Endothelial cell of umbilical vein (primary cell): ENCODE measurements around the gene CLASRP. TPM values are rescaled to one million over a fixed set of nuclear protein-coding genes. Genes with fewer than 3 reads are reported as not detected.
"Not testable (repeated sequence)": the region's sequence is repeated elsewhere in the genome, so short reads cannot be mapped to it uniquely, and the experiment has no call there.

Source experiments
- BruUV-seq: library from RNA; stranded (reverse); fragments of 400-500 nt; replicated peaks from 2 replicates; lab custom pipeline; 2021; lab: Mats Ljungman, UMichigan
- CTCF ChIA-PET: fragments of 300-600, 350-600 bp; sonication (Branson Sonifier 250); formaldehyde crosslinking; loops from one replicate; lab custom pipeline; 2021; ENCODE audit warnings: antibody characterized with exemption, inconsistent platforms; lab: Charles Lee
- POLR2A ChIA-PET: fragments of 300-600, 350-600 bp; sonication (Branson Sonifier 250); formaldehyde crosslinking; loops from one replicate; lab custom pipeline; 2021; ENCODE audit warnings: antibody characterized with exemption, inconsistent platforms; lab: Charles Lee
- DNase-seq: peaks from one replicate; pipeline ENCODE4 v3.0.0-alpha.2; 2011; ENCODE audit warnings: low read depth, low spot score
- FAIRE-seq: peaks from 2 replicates; lab custom pipeline; 2011; peaks lifted over from hg19 to GRCh38; lab: Jason Lieb, UNC
- H2AFZ ChIP-seq: 2 replicates; pipeline ENCODE4 v1.6.0; 2012; ENCODE audit warnings: low read depth, low read length, control low read depth, inconsistent platforms
- H3K27ac ChIP-seq: 2 replicates; pipeline ENCODE4 v1.5.1; 2011; ENCODE audit warnings: low read depth, mild to moderate bottlenecking, control low read depth, low read length, moderate library complexity; ENCODE audit not compliant: insufficient read depth
- H3K27me3 ChIP-seq, 2 experiments: 2 replicates each; pipeline versions ENCODE4 v1.6.0 to v1.6.1; 2011; ENCODE audit warnings: low read length in 2 of 2, mixed read lengths in 1 of 2; ENCODE audit not compliant: control insufficient read depth in 2 of 2, insufficient read depth in 2 of 2
- H3K36me3 ChIP-seq, 2 experiments: 2 replicates in 1 of 2; 3 replicates in 1 of 2; pipeline ENCODE4 v1.5.1; 2011; ENCODE audit warnings: low read length in 2 of 2, mild to moderate bottlenecking in 1 of 2, moderate library complexity in 1 of 2; ENCODE audit not compliant: control insufficient read depth in 2 of 2, insufficient read depth in 2 of 2; ENCODE audit errors: extremely low read depth in 1 of 2
- H3K4me1 ChIP-seq: 3 replicates; pipeline ENCODE4 v1.5.1; 2011; ENCODE audit warnings: mild to moderate bottlenecking, low read length; ENCODE audit not compliant: control insufficient read depth, insufficient read depth; ENCODE audit errors: extremely low read depth
- H3K4me2 ChIP-seq: 2 replicates; pipeline ENCODE4 v1.6.1; 2011; ENCODE audit warnings: low read length, control low read depth, mixed read lengths; ENCODE audit not compliant: insufficient read depth
- H3K4me3 ChIP-seq, 3 experiments: fragments of 200-600 bp in 1 of 3; sonication (generic), shearing (Covaris generic) in 1 of 3; replicated peaks in 1 of 3; 2 replicates each; pipeline ENCODE4 v1.5.1; 2011 to 2016; ENCODE audit warnings: control low read depth in 3 of 3, low read length in 3 of 3, mild to moderate bottlenecking in 2 of 3, inconsistent platforms in 1 of 3, low read depth in 1 of 3, moderate library complexity in 1 of 3; ENCODE audit not compliant: insufficient read depth in 1 of 3
- H3K79me2 ChIP-seq: 2 replicates; pipeline ENCODE4 v1.6.0; 2012; ENCODE audit warnings: low read length, inconsistent platforms; ENCODE audit not compliant: control insufficient read depth, insufficient read depth
- H3K9ac ChIP-seq: replicated peaks from 2 replicates; pipeline ENCODE3; 2011; ENCODE audit warnings: low read length, control low read depth; ENCODE audit not compliant: insufficient read depth; ENCODE audit errors: extremely low read depth
- H3K9me1 ChIP-seq: replicated peaks from 3 replicates; pipeline ENCODE4 v1.6.0; 2011; ENCODE audit warnings: mild to moderate bottlenecking, low read length; ENCODE audit not compliant: control insufficient read depth, insufficient read depth; ENCODE audit errors: extremely low read depth
- H3K9me3 ChIP-seq: replicated peaks from 2 replicates; pipeline ENCODE4 v1.5.1; 2012; ENCODE audit warnings: low read length, inconsistent platforms; ENCODE audit not compliant: control insufficient read depth, insufficient read depth
- H4K20me1 ChIP-seq: replicated peaks from 2 replicates; pipeline ENCODE3; 2011; ENCODE audit warnings: mild to moderate bottlenecking, low read length; ENCODE audit not compliant: control insufficient read depth, insufficient read depth; ENCODE audit errors: extremely low read depth
- JUN ChIP-seq: IDR thresholded peaks from 2 replicates; pipeline ENCODE4 v1.6.1; 2011; ENCODE audit warnings: borderline replicate concordance, low read depth; ENCODE audit not compliant: insufficient read length, insufficient read depth
- MAX ChIP-seq: IDR thresholded peaks from 2 replicates; pipeline ENCODE4 v1.6.1; 2011; ENCODE audit not compliant: insufficient read depth, insufficient read length
- POLR2AphosphoS5 ChIP-seq: IDR thresholded peaks from 2 replicates; pipeline ENCODE4 v1.6.1; 2012; ENCODE audit warnings: low read depth, mild to moderate bottlenecking, control low read depth, low read length, moderate library complexity; ENCODE audit not compliant: insufficient read depth
- dilution Hi-C: fragments of 300-500 bp; cut with MboI; formaldehyde crosslinking; loops from one replicate; pipeline ENCODE4 v1.15.0; 2019; ENCODE audit warnings: low sequenced_read_pairs; ENCODE audit not compliant: extremely low pct_ligation_motif_present
- intact Hi-C: fragments of 100-400 bp; cut with micrococcal nuclease; formaldehyde crosslinking; loops from one replicate; pipeline ENCODE4 v1.10.0; 2022
- polyA plus RNA-seq, 4 experiments: library from polyadenylated mRNA; depleted of rRNA in 3 of 4; stranded (reverse) in 3 of 4; unstranded in 1 of 4; fragments of >200 nt; gene quantifications; 2 replicates each; pipeline versions ENCODE4 v1.2.1 to v1.2.3, GENCODE V29; 2011 to 2012; ENCODE audit warnings: missing spikeins in 1 of 4
- total RNA-seq: library from RNA; stranded (reverse); gene quantifications from 2 replicates; pipeline ENCODE4 v1.2.3, GENCODE V29; 2021

CLASRP gene
- total and polyA plus RNA-seq, 2 donors (not counting 3 experiments of a cell fraction or from before 2014, with no cell fraction given) = 40.7 to 70.7 TPM

DNA sequence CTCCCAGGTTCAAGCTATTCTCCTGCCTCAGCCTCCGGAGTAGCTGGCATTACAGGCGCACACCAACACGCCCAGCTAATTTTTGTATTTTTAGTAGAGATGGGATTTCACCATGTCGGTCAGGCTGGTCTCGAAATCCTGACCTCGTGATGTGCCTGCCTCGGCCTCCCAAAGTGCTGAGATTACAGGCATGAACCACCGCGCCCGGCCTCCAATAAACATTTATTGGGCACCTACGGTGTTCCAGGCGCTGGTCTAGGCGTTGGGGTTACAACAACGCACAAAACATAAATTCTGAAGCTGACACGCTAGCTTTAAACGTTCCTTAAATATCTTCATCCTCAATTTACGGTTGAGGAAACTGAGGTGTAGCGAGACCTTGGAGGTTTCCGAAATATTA lies 38.2 kb upstream of the CLASRP start:
- TSS peak; percentile 17 for BruUV-seq
- POLR2A ChIA-PET, H3K27me3 ChIP-seq, H3K9me3 ChIP-seq, dilution Hi-C loops, H3K79me2 ChIP-seq, H3K9me1 ChIP-seq, intact Hi-C loops, DNase-seq, H3K36me3 ChIP-seq, FAIRE-seq, H3K4me1 ChIP-seq, H4K20me1 ChIP-seq: not testable (repeated sequence)
- CTCF ChIA-PET = interaction anchor here (2.9 kb wide), 1 partner anchor 59 kb away, joined by 14 read pairs; no protein-coding TSS in a partner anchor
- peak overlapping the region; percentile 71 for H2AFZ ChIP-seq
- peak overlapping the region in 2 of 3 experiments; percentile 7 to 60 for H3K4me3 ChIP-seq
- H3K9ac ChIP-seq = peak overlapping the region; percentile 17
- H3K4me2 ChIP-seq = peak overlapping the region; percentile 54
- peak overlapping the region; percentile 15 for H3K27ac ChIP-seq

GRCh38 chr19:45001087-45001739 lies 37.6 kb upstream of the CLASRP start, which contains the start of gene RELB:
RELB (plus strand) TSS chr19:45001464; CDS start chr19:45001580, 116 bp downstream.
- FAIRE-seq = peak; percentile 57
- POLR2A ChIA-PET = interaction anchor here (0.6 to 1.2 kb wide), 3 partner anchors 12 to 34 kb away, joined by 3 to 5 read pairs (median 4); no protein-coding TSS in a partner anchor
- CTCF ChIA-PET = interaction anchor here (1.0 to 2.9 kb wide), 2 partner anchors 12 to 58 kb away, joined by 4 to 14 read pairs; no protein-coding TSS in a partner anchor

More at GRCh38 chr19:45001087-45001739, 37.6 kb upstream of the CLASRP start, which contains the start of gene RELB:
- Histone ChIP-seq H4K20me1 (no peaks in the 10 kb centered on the region), H3K79me2 (no peaks in the 10 kb centered on the region), H3K36me3 (peaks cover 0 to 2% of the 10 kb centered on the region in 2 experiments), H3K4me1 (peaks cover 8% of the 10 kb centered on the region), H3K4me3 (peak within 1 kb of the TSS; percentile 60 to 80 (median 68)), H3K27ac (peak within 1 kb of the TSS; percentile 96), H3K9me1 (no peaks in the 10 kb centered on the region), H3K9ac (peak within 1 kb of the TSS; percentile 97), H3K4me2 (peak within 1 kb of the TSS; percentile 65), H3K9me3 (no peaks in the 10 kb centered on the region), H2AFZ (peak within 1 kb of the TSS; percentile 84), H3K27me3 (no peaks in the 10 kb centered on the region)
- no TSS peak for BruUV-seq
- dilution Hi-C loops = no loop called here
- peak; percentile 85 for DNase-seq
- peak; percentile 41 for TF ChIP-seq POLR2AphosphoS5
- peak; percentile 68 for TF ChIP-seq MAX
- TF ChIP-seq JUN = no peak
- intact Hi-C loops = no loop called here
